CD4-positive, alpha-beta T cell treated with Interleukin-17A for 4 hours (primary cell): ENCODE data around the gene FRMD5.
A peak's percentile ranks its signal among the peaks of the same experiment; 100 is the strongest.
"Not testable (repeated sequence)": the region's sequence is repeated elsewhere in the genome, so short reads cannot be mapped to it uniquely, and the experiment has no call there.

Source experiments
- DNase-seq: peaks from one replicate; pipeline ENCODE4 v3.0.0-alpha.2; 2020; ENCODE audit warnings: mixed read lengths

The FRMD5 gene

DNA sequence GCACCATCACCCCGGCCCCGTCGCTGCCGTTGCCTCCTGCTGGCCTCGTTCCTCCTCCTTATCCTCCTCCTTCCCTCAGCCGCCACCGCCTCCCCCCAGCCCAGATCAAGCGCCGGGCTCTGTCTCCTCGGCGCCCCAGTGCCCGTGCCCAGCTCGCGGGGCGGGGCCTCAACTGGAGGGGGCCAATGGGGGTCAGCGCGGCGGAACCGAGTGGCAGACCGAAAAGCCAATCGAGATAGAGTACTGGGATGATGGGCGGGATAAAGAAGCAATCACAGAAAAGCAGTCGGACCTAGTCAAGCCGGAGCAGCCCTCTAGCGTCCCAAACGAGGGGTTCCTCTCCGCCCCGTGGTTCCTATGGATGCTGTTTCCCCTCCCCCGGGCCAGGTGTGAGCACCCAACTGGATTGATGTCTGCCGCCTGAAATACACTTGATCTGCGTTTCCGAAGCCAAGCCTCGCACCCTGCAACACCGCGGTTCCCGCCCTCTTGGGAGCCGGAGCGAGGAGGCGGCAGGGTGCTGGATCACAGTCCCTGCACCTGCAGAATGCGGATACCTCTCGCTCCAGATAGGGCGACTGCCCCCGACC is at the start of gene FRMD5:
Gene FRMD5, minus strand, starts transcription at position 121 of the 590 bp plus-strand sequence.
- peak; percentile 90 for DNase-seq

DNA sequence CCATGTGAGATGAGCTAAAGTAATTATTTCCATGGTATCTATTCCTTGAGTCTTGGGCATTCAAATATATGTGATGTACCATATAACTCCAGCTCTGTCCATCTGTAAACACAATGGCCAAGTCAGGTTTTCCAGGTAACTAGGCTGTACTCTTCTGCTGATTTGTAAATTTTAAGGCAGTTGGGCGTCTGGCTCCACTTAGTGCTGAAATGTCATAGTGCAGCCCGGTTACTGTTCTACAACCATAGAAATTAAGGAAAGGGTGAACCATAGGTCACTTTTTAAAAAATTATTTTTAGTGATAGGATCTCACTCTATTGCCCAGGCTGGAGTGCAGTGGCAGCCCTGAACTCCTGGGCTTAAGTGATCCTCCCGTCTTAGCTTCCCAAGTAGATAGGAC is 48.8 kb upstream of the FRMD5 start:
- DNase-seq = no peak

DNA sequence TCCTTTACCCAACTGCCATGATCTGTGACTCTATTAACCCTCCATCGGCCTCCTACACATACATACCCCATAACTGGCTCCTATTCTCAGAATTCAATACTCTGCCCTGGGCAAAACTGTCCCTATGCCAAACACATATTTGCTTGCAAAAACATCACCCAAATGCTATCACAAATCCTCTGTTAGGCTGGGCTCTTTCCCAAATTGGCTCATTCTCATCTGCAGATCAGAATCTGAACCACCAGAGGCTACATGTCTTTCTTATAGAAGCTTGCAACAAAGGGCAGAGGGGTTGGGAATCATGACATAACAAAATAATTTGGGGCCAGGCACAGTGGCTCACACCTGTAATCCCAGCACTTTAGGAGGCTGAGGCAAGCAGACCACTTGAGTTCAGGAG is 48.1 kb upstream of the FRMD5 start:
- DNase-seq = no peak

DNA sequence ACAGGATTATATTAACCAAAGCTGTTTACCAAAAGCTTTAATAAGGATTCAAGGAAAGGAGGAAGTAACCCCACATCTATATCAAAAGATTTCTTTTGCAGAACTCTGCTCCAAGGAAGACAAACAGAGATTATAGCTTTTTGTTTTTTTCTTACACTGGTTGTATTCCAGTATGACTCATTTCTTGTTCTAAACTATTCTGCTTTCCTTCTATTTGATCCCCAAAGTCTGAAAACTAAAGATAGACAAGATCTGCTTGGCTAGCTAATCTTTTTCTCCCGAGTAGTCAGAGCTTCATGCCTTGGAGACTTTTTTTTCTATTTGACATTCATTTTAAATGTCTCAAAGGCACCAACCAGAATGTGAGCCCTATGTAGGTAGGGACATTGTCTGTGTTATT is 36.8 kb upstream of the FRMD5 start:
- DNase-seq = no peak

DNA sequence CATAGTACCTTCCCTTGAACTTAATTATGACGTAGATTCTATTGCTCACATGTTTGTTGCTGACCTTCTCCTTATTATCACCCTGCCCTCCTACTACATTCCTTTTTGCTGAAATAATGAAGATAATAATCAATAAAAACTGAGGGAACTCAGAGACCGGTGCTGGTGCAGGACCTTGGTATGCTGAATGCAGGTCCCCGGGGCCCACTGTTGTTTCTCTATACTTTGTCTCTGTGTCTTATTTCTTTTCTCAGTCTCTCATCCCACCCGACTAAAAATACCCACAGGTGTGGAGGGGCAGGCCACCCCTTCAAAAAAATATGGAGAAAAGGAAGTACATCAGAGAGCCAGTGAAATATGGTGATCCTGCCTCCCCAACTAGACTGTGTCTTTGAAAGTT is 34.2 kb upstream of the FRMD5 start:
- DNase-seq = not testable (repeated sequence)

DNA sequence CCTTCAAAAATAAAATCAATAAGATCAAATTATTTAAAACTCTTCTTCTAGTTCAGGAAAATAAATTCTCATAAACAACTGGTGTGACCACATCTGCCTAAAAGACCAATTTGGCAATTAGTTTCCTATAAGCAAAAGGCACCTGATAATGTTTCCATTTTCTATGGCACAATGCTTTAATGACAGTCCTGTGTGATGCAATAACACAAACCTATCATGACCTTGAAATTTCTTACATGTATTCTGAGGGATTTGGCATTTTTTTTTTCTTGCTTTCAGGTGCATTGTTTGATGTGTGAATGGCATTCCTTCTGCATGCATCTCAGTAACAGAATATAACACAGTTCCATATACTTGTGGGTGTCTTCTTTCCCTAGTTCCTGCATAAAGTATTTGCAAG is 32.5 kb upstream of the FRMD5 start:
- DNase-seq = no peak

DNA sequence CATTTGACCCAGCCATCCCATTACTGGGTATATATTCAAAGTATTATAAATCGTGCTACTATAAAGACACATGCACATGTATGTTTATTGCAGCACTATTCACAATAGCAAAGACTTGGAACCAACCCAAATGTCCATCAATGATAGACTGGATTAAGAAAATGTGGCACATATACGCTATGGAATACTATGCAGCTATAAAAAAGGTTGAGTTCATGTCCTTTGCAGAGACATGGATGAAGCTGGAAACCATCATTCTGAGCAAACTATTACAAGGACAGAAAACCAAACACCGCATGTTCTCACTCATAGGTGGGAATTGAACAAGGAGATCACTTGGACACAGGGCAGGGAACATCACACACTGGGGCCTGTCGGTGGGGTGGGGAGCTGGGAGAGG is 31.9 kb upstream of the FRMD5 start:
- not testable (repeated sequence) for DNase-seq

DNA sequence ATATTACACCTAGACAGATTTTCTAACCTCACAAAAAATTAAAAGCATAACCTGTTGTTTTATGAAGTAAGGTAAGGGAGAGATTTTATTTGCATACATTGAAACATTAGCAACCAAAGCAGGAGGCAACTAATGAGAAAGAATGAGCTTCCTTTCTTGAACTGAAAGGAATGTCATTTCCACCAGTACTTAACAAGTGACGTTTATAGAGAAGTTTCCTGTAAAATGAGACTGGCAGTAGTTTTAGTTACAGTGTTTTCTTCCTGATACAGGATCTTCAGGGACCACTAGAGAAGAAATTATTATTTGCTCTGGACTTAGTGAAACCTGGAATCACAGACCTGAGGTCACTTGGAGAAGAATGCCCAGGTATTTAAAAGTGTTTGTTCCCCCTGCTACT is 27.4 kb upstream of the FRMD5 start:
- no peak for DNase-seq

DNA sequence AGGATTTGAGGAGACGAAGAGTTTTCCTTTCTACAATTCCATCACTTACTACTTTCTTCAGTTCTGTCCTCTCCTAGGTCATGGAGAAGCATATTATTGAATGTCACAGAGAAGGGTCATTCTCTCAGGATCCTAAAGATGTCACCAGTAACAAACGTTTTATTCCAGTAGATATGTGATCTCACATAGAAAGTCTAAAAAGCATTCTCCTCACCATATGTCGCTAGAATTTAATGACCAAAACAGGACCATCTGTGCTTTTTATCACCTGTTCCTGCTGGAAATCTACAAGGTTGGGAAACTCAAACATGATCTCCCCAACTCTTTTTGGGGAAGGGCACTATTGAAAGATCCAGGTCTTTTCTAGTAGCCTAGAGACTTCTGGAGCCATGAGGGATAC is 24.0 kb upstream of the FRMD5 start:
- DNase-seq = no peak

DNA sequence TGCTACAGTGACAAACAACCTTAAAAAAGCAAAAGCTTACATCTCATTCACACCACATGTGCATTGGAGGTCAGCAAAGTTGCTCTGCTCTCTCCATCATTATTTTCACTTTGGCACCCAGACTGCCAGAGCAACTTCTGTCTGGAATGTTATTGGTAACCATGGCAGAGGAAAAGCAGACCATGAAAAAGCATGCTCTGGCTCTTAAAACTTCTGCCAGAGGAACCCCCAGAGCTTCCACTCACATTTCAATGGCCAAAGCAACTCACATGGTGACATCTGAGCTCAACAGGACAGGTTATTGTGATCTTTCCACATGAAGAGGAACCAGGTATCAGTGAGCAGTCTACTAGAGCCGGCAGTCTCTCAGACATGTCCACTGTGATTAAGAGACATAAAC is 21.9 kb upstream of the FRMD5 start:
- no peak for DNase-seq

DNA sequence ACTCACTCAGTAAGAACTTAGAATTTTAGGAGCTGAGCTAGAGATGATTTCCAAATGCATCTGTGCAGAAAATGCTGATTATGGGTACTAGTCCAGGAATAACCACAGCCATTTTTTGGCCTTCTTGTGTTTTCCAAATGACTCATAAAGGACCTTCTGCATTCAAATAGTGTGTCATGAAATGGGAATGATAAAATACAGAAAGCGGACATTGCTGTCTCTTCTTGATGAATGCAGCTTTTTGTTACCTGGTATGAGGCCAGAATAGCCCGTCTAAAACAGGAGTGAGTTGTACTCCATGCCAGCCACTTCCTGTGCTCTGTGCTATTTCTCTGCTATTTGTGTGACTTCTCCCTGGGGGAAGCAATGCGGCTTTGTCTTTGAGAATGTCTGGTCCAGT is 20.5 kb upstream of the FRMD5 start:
- no peak for DNase-seq

DNA sequence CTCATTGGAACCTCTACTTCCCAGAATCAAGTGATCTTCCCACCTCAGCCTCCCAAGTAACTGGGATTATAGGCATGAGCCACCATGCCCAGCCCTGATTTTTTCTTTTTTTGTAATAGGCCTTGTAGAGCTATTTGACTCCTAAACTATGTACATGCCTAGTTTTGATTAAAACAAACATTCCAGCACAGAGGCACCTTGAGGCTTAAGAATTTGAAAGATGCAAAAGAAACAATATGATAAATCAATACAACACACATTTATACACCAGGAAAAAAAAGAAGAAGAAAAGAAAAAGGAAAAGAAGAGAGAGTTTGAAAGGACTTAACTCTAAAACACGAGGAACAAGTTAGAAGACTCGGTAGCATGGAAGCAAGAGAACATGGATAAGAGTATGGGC is 13.9 kb upstream of the FRMD5 start:
- no peak for DNase-seq

DNA sequence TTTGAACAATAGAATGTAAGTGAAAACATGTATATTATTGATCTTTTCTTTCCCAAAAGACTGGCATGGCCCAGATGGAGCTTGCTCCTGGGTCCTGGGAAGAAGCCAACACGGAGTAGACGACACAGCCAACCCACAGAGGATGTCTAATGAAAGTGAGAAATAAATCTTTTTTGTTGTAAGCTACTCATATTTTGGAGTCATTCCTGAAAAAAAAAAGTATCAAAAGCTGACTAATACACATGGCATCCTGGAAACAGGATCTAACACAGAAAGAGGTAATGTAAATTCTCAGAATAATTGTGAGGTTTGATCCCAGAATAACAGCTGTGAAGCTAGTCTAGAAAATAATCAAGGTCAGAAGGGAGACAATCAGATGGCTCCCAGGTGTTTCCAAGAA is 12.6 kb upstream of the FRMD5 start:
- no peak for DNase-seq

DNA sequence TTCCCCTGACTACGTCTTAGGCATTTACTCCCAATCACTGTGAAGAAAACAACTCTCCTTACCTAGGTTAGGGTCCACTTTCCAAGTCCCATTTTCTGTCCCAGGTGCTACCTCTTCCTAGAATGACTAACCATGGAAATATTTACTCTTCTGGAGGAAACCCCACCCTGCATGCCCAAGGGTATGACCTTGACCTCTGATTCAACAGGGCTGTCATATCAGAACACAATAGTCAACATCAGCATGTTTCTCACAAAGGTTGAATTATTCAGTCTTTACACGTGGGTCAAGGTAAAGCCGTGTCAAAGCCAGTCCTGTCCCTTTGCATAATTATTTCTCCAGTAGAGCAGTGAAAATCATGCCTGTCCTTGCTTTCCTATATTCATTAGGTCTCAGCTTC is 4.3 kb upstream of the FRMD5 start:
- DNase-seq = no peak

DNA sequence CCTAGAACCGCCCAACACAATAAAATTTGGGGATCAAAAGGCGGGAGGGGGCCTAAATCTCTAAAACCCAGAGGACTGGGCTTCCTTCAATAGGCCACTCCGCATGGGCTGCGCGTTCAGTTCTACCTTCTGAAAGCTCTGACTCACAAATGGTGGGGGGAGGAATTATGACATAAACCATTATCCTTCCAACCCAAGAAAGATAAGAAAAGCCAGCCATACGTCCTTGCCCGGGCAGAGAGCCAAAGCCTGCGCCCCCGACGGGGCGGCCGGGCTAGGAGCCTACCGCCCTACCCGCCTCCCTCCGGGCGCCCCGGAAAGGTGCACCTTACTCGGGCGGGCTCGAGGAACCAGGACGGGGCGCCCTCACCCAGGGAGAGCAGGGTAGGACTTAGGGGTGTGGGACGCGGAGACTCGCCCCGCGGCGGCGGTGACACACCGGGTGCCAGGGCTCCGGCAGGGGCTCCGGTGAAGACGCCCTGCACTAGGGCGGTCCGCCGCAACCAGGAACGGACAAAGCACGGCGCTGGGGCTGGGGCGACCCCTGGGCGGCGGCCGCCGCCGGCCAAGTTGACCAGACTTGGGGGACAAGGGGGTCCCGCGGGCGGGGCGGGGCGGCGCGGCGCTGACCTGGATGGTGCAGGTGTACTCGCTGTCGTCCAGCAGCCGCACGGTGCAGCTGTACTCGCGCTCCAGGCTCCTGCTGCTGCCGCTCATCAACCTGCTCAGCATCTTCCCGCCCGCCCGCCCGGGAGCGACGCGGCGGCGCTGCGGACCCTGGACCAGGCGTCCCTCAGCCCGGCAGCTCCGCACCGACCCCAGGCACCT is 534 bp downstream of the FRMD5 start:
- DNase-seq = peak; percentile 53

DNA sequence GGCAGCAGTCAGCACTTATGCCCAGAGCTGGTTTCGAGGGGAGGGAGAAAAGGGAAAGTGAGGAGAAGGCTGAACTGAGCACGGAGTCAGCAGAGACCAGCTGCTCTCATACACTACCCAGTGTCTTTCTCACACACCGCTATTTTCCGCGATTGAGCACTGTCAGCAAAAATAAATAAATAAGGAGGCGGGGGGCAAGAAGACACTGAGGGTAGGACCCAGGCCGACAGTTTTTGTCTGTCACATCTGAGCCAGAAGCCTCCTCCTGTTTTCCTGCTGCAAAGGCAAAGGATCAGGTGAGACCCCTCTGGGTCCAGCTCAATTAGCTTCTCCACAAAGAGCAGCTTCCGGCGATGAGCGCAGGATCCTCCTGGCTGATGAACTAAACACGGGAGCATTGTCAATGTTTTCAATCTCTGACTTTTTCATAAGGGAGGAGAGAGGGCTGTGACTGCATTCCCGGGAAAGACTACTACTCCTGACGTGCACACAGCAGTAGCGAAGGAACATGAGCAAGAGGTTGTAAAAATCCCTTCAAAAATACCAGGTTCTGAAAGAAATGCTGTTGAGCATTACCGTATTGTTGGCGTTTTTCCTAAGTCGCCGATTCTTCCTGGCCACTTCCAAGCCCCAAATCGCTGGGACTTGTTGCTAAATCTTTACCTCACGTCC is 1.3 kb downstream of the FRMD5 start:
- DNase-seq = peak; percentile 3

DNA sequence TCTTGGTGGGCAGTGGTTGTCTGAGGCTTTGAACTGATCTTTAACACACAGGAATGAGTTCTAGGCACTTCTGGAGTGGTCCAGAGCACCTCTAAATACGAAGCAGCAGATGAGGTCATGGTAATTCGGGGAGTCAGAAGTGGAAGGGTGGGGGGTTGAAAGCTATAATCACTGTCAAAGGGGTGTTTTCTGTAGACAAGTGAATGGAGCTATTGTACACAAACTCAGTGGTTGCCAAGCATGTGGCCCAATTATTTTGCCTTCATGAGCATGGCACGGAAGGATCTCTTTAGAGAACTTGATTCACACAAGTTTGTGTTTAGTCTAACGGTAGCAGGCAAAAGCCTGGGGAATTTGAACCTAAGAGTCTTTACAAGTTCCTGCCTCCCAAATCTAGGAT is 6.3 kb downstream of the FRMD5 start:
- no peak for DNase-seq

DNA sequence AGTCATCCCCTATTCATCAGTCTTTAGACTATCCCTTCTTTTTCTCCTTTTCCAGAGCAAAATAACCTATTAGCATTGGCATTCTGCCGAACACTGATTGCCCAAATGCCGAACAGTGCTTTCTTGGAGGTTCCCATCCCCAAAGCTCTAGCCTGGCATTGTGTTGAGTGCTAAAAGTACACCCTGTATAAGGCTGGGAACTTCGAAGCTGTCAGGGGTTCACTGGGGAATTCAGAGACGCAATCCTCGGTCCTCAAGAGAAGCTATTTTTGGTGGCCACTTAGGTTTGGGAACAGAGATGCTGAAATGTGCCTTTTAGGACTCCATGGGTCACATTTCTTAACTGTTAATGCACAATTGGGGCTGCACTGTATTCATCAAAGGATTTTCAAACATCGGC is 8.4 kb downstream of the FRMD5 start:
- DNase-seq = no peak

DNA sequence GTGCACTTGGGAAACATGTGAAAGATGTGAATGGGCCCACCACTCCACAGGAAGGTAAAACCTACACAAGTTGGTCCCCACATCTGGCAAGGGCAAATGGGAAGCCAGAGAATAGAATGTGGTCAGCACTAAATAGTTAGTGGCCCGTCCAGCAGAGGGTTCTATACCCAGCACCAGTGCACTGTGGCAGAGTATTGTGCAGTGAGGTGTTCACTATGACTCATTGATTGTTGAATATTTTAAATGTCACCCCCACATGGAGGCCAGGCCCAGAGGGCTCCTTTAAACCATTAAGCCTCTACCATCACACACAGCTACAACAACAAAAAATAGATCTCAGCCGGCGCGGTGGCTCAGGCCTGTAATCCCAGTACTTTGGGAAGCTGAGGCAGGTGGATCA is 11.7 kb downstream of the FRMD5 start:
- no peak for DNase-seq

DNA sequence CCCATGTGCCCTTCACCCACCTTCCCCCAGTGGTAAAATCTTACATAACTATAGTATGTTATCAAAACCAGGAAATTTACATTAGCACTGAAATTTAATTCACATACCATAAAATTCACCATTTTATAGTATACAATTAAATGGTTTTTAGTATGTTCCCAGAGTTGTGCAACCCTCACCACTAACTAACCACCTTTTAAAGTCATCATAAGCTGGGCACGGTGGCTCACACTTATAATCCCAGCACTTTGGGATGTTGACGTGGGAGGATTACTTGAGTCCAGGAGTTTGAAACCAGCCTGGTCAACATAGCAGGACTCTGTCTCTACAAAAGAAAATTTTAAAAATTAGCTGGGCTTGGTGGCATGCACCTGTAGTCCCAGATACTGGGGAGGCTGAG is 13.7 kb downstream of the FRMD5 start:
- DNase-seq = no peak

DNA sequence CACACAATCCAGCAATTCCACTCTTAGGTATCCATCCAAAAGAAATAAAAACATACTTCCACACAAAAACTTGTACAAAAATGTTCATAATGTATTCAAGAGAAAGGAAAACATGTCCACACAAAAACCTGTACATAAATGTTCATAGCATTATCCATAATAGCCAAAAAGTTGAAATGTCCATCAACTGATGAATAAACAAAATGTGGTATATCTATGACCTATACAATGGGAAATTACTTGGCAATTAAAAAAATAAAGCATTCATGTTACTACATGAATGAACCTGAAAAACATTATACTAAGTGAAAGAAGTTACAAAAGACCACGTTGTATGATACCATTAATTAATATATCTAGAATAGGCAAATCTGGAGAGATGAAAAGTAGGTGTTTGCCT is 17.9 kb downstream of the FRMD5 start:
- DNase-seq = no peak

DNA sequence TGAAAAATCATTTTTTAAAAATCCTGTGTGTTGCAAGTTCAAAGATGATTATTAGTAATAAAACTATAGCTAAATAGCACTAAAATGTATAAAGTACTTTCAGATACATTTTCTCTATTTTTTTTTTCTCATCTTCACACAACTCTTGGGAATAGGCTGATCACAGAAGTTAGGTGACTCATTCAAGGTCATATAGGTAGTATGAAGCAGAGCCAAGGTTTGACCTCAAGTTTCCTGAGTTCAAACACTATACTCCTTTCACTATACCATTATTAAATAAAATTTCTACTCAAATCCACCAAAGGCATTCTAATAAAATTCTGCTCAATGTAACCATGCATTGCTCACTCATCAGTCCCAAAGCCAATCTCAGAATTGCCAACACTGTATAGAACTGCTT is 21.3 kb downstream of the FRMD5 start:
- DNase-seq = no peak

DNA sequence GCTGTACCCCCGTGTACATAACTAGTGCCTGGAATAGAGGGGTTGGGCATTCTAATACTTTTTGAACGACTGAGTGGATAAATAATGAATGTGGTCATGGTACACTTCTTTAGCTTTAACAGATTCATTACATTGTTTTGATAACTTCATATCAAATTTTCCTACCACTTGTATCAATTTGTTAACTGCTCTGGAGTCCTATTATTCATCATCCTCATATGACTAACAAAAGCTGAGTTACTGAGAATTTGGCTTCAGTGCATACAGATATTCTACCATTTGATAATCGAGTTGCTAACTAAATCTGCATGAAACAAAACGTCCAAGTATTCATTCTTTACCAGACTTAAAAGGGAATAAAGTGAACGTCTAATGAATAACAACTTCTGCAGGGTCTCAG is 31.7 kb downstream of the FRMD5 start:
- DNase-seq = no peak

DNA sequence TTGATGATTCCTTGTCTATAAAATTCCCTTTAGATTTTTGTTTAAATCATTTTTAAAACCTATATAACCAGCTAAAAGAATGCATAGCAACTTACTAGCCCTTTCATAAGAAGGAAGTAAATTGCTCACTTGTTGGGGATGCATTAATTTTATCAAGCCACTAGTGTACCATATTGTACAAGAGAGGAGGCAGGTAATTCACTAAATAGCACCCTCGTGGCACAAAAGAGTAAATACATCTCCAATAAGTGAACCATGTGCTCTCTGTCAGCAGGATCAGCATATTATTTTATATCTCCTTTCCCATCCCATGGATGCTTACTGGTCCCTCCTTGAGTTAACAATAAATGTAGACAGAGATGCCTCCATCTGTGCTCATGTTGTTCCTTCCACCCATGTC is 34.3 kb downstream of the FRMD5 start:
- no peak for DNase-seq
